CD4-positive, CD25-positive, alpha-beta regulatory T cell (primary cell): ENCODE results near the gene FIBCD1. TPM values are rescaled to one million over a fixed set of nuclear protein-coding genes. Genes with fewer than 3 reads are reported as not detected.

Source experiments
- ATAC-seq, 2 donors: fragments of 150-1000 bp; cut with Tn5 transposase; one replicate each; pipeline ENCODE4 v1.10.0; 2021; ENCODE audit warnings: low read depth in 2 of 2, moderate number of reproducible peaks in 2 of 2, moderate library complexity in 1 of 2
- DNase-seq, 3 donors: peaks; one replicate each; pipeline versions ENCODE4 v3.0.0 to v3.0.0-alpha.2; 2012 to 2022; ENCODE audit warnings: mixed read lengths in 1 of 3
- H3K27ac ChIP-seq: one replicate; pipeline ENCODE4 v1.7.0; 2013; ENCODE audit warnings: mild to moderate bottlenecking, low read length; ENCODE audit not compliant: insufficient read depth, poor library complexity, severe bottlenecking
- H3K27me3 ChIP-seq: one replicate; pipeline ENCODE4 v1.7.0; 2013; ENCODE audit warnings: low read length; ENCODE audit not compliant: control insufficient read depth, insufficient read depth
- H3K36me3 ChIP-seq: one replicate; pipeline ENCODE4 v1.7.0; 2013; ENCODE audit warnings: mild to moderate bottlenecking, low read length, moderate library complexity; ENCODE audit not compliant: control insufficient read depth, insufficient read depth
- H3K4me1 ChIP-seq: 2 replicates; pipeline ENCODE4 v1.7.0; 2013; ENCODE audit warnings: mild to moderate bottlenecking, low read length; ENCODE audit not compliant: insufficient read depth, control insufficient read depth, poor library complexity, severe bottlenecking
- H3K4me3 ChIP-seq: one replicate; pipeline ENCODE4 v1.7.0; 2013; ENCODE audit warnings: low read depth, mild to moderate bottlenecking, low read length, moderate library complexity
- H3K9me3 ChIP-seq, 2 experiments: 1 replicate in 1 of 2; 2 replicates in 1 of 2; pipeline ENCODE4 v1.7.0; 2013; ENCODE audit warnings: low read length in 2 of 2, mild to moderate bottlenecking in 1 of 2, moderate library complexity in 1 of 2; ENCODE audit not compliant: control insufficient read depth in 2 of 2
- H3K27ac Mint-ChIP-seq, 3 donors: one replicate each; pipeline ENCODE4 v1.8.0; 2020 to 2022; ENCODE audit warnings: mild to moderate bottlenecking in 3 of 3, mixed read lengths in 3 of 3, moderate library complexity in 2 of 3
- H3K27me3 Mint-ChIP-seq: one replicate; pipeline ENCODE4 v1.8.0; 2022; ENCODE audit warnings: mild to moderate bottlenecking, mixed read lengths
- H3K36me3 Mint-ChIP-seq: one replicate; pipeline ENCODE4 v1.8.0; 2020; ENCODE audit warnings: mixed read lengths
- H3K4me1 Mint-ChIP-seq, 4 donors: one replicate each; pipeline ENCODE4 v1.8.0; 2020 to 2022; ENCODE audit warnings: mixed read lengths in 4 of 4, mild to moderate bottlenecking in 1 of 4
- H3K4me3 Mint-ChIP-seq, 4 donors: one replicate each; pipeline ENCODE4 v1.8.0; 2020 to 2022; ENCODE audit warnings: mild to moderate bottlenecking in 4 of 4, mixed read lengths in 4 of 4, moderate library complexity in 3 of 4
- H3K9me3 Mint-ChIP-seq, 7 donors: one replicate each; pipeline ENCODE4 v1.8.0; 2020 to 2022; ENCODE audit warnings: mixed read lengths in 7 of 7, mild to moderate bottlenecking in 3 of 7, moderate library complexity in 2 of 7
- polyA plus RNA-seq, 4 donors: library from polyadenylated mRNA; unstranded; fragments of 300-500 nt; fragmentation: Illumina TruSeq; gene quantifications; one replicate each; pipeline ENCODE4 v1.2.3, GENCODE V29; 2021
- total RNA-seq: library from RNA; stranded (reverse); gene quantifications from one replicate; pipeline ENCODE4 v1.2.3, GENCODE V29; 2022

The FIBCD1 gene
- total and polyA plus RNA-seq, 5 donors from 2014 or later = not detected

DNA sequence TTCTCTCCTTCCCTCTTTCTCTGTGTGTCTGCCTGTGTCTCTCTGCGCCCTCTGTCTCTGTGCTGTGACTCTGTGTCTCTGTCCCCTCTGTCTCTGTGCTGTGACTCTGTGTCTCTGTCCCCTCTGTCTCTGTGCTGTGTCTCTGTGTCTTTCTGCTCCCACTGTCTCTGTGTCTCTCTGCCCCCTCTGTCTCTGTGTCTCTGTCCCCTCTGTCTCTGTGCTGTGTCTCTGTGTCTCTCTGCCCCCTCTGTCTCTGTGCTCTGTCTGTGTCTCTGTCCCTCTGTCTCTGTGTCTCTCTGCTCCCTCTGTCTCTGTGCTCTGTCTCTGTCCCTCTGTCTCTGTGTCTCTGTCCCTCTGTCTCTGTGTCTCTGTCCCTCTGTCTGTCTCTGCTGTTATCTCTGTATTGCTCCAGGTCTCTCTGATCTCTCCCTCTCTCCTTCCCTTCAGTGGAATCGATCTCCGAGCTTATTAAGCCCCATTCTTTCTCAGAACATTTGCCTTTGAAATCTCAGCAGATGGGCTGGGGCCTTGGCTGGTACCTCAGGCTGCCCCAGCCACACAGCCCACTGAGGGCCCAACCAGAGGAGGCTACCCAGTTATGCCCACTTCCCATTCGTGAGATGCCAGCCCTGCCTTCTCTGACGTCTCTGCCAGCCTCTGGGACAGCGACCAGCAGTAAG, 33.4 kb upstream of the FIBCD1 start:
- peak overlapping the region in 1 of 3 donors; percentile 22 for H3K27ac Mint-ChIP-seq
- no peak overlapping the region for H3K4me3 Mint-ChIP-seq
- H3K36me3 Mint-ChIP-seq = no peaks in the 10 kb centered on the region
- no peaks in the 10 kb centered on the region for H3K4me1 Mint-ChIP-seq
- H3K27me3 Mint-ChIP-seq = peaks cover 9% of the 10 kb centered on the region
- H3K4me1 ChIP-seq = no peaks in the 10 kb centered on the region
- ATAC-seq (no peak), DNase-seq (no peak)
- H3K36me3 ChIP-seq = no peaks in the 10 kb centered on the region
- no peaks in the 10 kb centered on the region for H3K9me3 ChIP-seq
- no peaks in the 10 kb centered on the region for H3K9me3 Mint-ChIP-seq
- no peak overlapping the region for H3K4me3 ChIP-seq
- H3K27ac ChIP-seq = no peak overlapping the region
- H3K27me3 ChIP-seq = no peaks in the 10 kb centered on the region

DNA sequence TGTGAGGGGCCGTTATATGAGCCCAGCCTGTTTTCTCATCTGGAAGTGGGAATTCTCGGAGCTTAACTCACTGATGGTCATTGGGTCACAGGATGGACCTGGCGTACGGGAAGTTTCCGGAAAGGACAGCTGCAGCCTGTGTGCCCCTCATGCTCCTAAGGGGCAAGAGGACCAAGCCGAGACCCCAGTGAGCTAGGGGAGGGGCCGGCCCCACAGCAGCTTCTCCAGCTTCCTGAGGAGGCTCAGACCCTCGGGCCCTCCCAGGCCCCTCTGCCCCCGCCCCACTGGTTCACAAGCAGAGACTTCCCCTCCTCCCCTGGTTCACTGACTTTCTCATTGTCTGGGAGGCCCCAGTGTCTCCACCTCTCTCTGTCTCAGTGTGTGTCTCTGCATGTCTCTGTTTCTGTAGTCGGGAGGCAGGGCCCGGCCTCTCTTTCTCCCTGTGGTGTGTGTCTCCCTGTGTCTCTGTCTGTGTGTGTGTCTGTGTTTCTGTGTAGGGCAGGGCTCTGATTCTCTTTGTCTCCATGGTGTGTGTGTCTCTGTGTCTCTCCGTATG, 32.3 kb upstream of the FIBCD1 start:
- Mint-ChIP-seq H3K4me1 (no peaks in the 10 kb centered on the region), H3K4me3 (no peak overlapping the region)

DNA sequence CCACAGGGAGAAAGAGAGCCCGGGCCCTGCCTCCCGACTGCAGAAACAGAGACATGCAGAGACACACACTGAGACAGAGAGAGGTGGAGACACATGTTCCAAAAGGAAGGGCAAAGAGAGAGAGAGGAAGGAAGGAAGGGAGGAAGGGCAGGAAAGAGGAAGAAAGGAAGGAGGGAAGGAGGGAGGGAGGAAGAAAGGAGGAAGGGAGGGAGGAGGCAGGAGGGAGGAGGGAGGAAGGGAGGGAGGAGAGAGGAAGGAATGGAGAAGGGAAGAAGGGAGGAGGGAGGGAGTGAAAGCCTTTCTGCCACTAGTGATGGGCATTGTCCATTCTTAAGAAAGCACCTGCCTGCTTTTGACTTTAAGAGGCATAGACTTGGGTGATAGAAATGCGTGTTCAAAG, 31.8 kb upstream of the FIBCD1 start:
- no peak overlapping the region for H3K27ac Mint-ChIP-seq
- ATAC-seq = no peak

More for the DNA sequence above, 32.3 kb upstream of the FIBCD1 start:
- H3K36me3 Mint-ChIP-seq = no peaks in the 10 kb centered on the region
- H3K27ac Mint-ChIP-seq = no peak overlapping the region
- no peaks in the 10 kb centered on the region for H3K36me3 ChIP-seq
- DNase-seq (no peak), ATAC-seq (no peak)
- H3K4me1 ChIP-seq = no peaks in the 10 kb centered on the region
- H3K27me3 Mint-ChIP-seq = peaks cover 9% of the 10 kb centered on the region
- no peaks in the 10 kb centered on the region for H3K9me3 ChIP-seq
- H3K27me3 ChIP-seq = no peaks in the 10 kb centered on the region
- no peak overlapping the region for H3K4me3 ChIP-seq
- H3K9me3 Mint-ChIP-seq = no peaks in the 10 kb centered on the region
- H3K27ac ChIP-seq = no peak overlapping the region

DNA sequence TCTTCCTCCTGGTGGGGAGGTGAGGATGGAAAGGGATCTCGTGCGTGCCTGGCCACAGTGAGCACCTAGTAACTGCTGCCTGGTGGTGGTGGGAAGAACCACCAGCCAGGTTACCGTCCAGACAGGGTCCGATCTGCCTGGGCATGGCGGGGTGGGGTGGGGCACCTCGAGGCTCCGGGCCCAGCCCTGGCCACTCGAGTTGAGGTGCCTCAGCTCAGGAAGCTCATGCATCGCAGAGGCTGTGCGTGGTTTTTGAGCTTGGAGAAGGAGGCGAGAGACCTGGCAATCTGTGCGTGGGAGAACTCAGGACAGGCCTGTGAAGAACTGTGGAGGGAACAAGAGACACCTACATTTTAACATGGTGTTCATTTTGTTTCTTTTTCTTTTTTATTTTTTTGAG, 31.0 kb upstream of the FIBCD1 start:
- Mint-ChIP-seq H3K4me1 (no peaks in the 10 kb centered on the region), H3K4me3 (no peak overlapping the region), H3K9me3 (peaks cover 0 to 2% (median 0%) of the 10 kb centered on the region in 7 donors), H3K27ac (no peak overlapping the region), H3K27me3 (peaks cover 9% of the 10 kb centered on the region), H3K36me3 (no peaks in the 10 kb centered on the region)
- no peak for ATAC-seq
- DNase-seq = no peak
- Histone ChIP-seq H3K4me3 (no peak overlapping the region), H3K27me3 (no peaks in the 10 kb centered on the region), H3K4me1 (no peaks in the 10 kb centered on the region), H3K9me3 (no peaks in the 10 kb centered on the region), H3K36me3 (no peaks in the 10 kb centered on the region), H3K27ac (no peak overlapping the region)

More for the DNA sequence above, 31.8 kb upstream of the FIBCD1 start:
- H3K27me3 ChIP-seq = no peaks in the 10 kb centered on the region
- no peaks in the 10 kb centered on the region for H3K36me3 ChIP-seq
- H3K9me3 Mint-ChIP-seq = no peaks in the 10 kb centered on the region
- no peaks in the 10 kb centered on the region for H3K4me1 Mint-ChIP-seq
- H3K4me3 ChIP-seq = no peak overlapping the region
- no peaks in the 10 kb centered on the region for H3K4me1 ChIP-seq
- H3K4me3 Mint-ChIP-seq = no peak overlapping the region
- H3K27ac ChIP-seq = no peak overlapping the region
- H3K36me3 Mint-ChIP-seq = no peaks in the 10 kb centered on the region
- peaks cover 9% of the 10 kb centered on the region for H3K27me3 Mint-ChIP-seq
- DNase-seq = no peak
- H3K9me3 ChIP-seq = no peaks in the 10 kb centered on the region

DNA sequence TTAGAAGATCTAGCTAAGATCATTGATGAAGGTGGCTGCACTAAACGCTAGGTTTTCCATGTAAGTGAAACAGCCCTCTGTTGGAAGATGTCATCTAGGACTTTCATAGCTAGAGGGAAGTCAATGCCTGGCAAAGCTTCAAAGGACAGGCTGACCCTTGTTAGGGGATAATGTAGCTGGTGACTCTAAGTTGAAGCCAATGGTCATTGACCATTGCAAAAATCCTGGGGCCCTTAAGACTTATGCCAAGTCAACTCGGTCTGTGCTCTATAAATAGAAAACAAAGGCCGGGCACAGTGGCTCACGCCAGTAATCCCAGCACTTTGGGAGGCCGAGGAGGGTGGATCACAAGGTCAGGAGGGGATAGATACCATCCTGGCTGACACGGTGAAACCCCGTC, 26.6 kb upstream of the FIBCD1 start:
- H3K4me1 ChIP-seq = no peaks in the 10 kb centered on the region
- no peak overlapping the region for H3K4me3 Mint-ChIP-seq
- peaks cover 4% of the 10 kb centered on the region for H3K27me3 Mint-ChIP-seq
- ATAC-seq (no peak), DNase-seq (no peak)
- no peaks in the 10 kb centered on the region for H3K27me3 ChIP-seq
- H3K36me3 ChIP-seq = no peaks in the 10 kb centered on the region
- H3K9me3 ChIP-seq = no peaks in the 10 kb centered on the region
- H3K9me3 Mint-ChIP-seq = peaks cover 0 to 5% (median 0%) of the 10 kb centered on the region in 7 donors
- peak overlapping the region in 1 of 3 donors; percentile 14 for H3K27ac Mint-ChIP-seq
- H3K4me3 ChIP-seq = no peak overlapping the region
- no peaks in the 10 kb centered on the region for H3K36me3 Mint-ChIP-seq
- no peaks in the 10 kb centered on the region for H3K4me1 Mint-ChIP-seq
- H3K27ac ChIP-seq = no peak overlapping the region

DNA sequence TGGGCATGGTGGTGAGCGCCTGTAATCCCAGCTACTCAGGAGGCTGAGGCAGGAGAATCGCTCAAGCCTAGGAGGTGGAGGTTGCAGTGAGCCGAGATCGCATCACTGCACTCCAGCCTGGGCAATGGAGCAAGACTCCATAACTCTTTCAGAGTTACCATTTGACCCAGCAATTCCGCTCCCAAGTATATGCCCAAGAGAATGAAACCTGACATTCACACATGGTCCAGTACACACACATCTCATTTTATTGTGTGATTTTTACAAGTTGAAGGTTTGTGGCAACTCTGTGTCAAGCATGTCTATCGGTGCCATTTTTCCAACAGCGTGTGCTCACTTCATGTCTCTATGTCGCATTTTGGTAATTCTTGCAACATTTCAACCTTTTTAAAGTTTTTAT, 24.9 kb upstream of the FIBCD1 start:
- H3K27me3 Mint-ChIP-seq = peaks cover 4% of the 10 kb centered on the region
- peaks cover 0 to 5% (median 0%) of the 10 kb centered on the region in 7 donors for H3K9me3 Mint-ChIP-seq
- ATAC-seq (no peak), DNase-seq (no peak)
- H3K4me3 Mint-ChIP-seq = no peak overlapping the region
- Histone ChIP-seq H3K27me3 (no peaks in the 10 kb centered on the region), H3K4me3 (no peak overlapping the region), H3K4me1 (no peaks in the 10 kb centered on the region), H3K9me3 (no peaks in the 10 kb centered on the region), H3K27ac (no peak overlapping the region), H3K36me3 (no peaks in the 10 kb centered on the region)
- H3K36me3 Mint-ChIP-seq = no peaks in the 10 kb centered on the region
- H3K27ac Mint-ChIP-seq = no peak overlapping the region
- H3K4me1 Mint-ChIP-seq = no peaks in the 10 kb centered on the region

DNA sequence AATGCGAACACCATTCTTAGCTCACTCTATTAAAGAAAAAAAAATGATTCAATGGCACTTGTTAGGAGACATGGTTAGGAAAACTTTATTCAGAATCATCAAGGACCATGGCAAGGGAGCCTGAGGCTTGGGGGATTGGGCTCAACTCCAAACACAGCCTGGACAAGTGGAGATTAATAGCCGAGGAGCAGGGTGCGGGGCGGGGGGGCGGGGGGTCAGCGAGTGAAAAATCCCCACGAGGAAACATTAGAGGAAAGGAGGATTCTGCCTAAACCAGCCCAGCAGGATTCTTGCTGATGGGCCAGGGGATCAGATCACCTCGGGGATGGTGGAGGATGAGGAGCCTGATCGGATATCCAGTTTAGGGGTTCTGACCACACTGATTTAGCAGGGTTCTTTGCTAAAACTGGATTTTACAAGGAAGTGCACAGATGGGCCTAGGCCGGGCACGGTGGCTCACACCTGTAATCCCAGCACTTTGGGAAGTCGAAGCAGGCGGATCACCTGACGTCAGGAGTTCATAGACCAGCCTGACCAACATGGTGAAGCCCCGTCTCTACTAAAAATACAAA, 24.4 kb upstream of the FIBCD1 start:
- Mint-ChIP-seq H3K4me3 (no peak overlapping the region), H3K9me3 (peaks cover 0 to 5% (median 0%) of the 10 kb centered on the region in 7 donors), H3K4me1 (no peaks in the 10 kb centered on the region), H3K27me3 (no peaks in the 10 kb centered on the region), H3K36me3 (no peaks in the 10 kb centered on the region), H3K27ac (no peak overlapping the region)
- Histone ChIP-seq H3K27me3 (no peaks in the 10 kb centered on the region), H3K36me3 (no peaks in the 10 kb centered on the region), H3K4me3 (no peak overlapping the region), H3K9me3 (no peaks in the 10 kb centered on the region), H3K4me1 (no peaks in the 10 kb centered on the region), H3K27ac (no peak overlapping the region)
- DNase-seq = no peak
- ATAC-seq = no peak
